A549 (cell line): ENCODE data around the gene TRIM4. TPM values are rescaled to one million over a fixed set of nuclear protein-coding genes. Genes with fewer than 3 reads are reported as not detected.

Experiments
- ATAC-seq, 2 experiments: fragments of 200-7000 bp in 1 of 2; fragments of >200 bp in 1 of 2; cut with Nextera tagmentation in 1 of 2; cut with Tn5 transposase in 1 of 2; 3 replicates each; pipeline versions ENCODE4 v1.8.0 to v1.9.1; 2018 to 2020; ENCODE audit warnings: mild to moderate bottlenecking in 1 of 2, moderate library complexity in 1 of 2
- CTCF ChIA-PET: fragments of 300-600 bp; sonication (Branson Sonifier 250); formaldehyde crosslinking; extraction: SDS; loops from one replicate; lab custom pipeline; 2021; ENCODE audit warnings: antibody characterized with exemption, inconsistent platforms; lab: Yijun Ruan, JAX
- POLR2A ChIA-PET: fragments of 350-600 bp; formaldehyde crosslinking; extraction: SDS; loops from one replicate; lab custom pipeline; 2021; ENCODE audit warnings: antibody characterized with exemption, inconsistent platforms; lab: Yijun Ruan, JAX
- DNase-seq, 2 experiments: peaks; one replicate each; pipeline versions ENCODE4 v3.0.0 to v3.0.0-alpha.2; 2011 to 2016; ENCODE audit warnings: low read depth in 1 of 2, low spot score in 1 of 2
- FAIRE-seq: peaks from 2 replicates; lab custom pipeline; 2011; peaks lifted over from hg19 to GRCh38; lab: Jason Lieb, UNC
- H3K27ac ChIP-seq, 2 experiments: fragments of >200 bp; sonication (Bioruptor Twin); formaldehyde crosslinking; 3 replicates each; pipeline ENCODE4 v1.5.1; 2016 to 2017
- H3K4me1 ChIP-seq: fragments of >200 bp; sonication (Bioruptor Twin); formaldehyde crosslinking; 3 replicates; pipeline ENCODE4 v1.6.1; 2016
- H3K4me2 ChIP-seq: fragments of >200 bp; sonication (Bioruptor Twin); formaldehyde crosslinking; 3 replicates; pipeline ENCODE4 v1.6.1; 2016
- H3K4me3 ChIP-seq: fragments of >200 bp; sonication (Bioruptor Twin); formaldehyde crosslinking; 3 replicates; pipeline ENCODE4 v1.5.1; 2016
- H3K9me3 ChIP-seq: fragments of >200 bp; sonication (Bioruptor Twin); formaldehyde crosslinking; 3 replicates; pipeline ENCODE4 v1.6.1; 2016
- BHLHE40 ChIP-seq: IDR thresholded peaks from 2 replicates; pipeline ENCODE4 v1.6.1; 2012; ENCODE audit warnings: low read depth, low read length, inconsistent platforms
- CBX2 ChIP-seq: fragments of 200-600 bp; sonication (generic); IDR thresholded peaks from 2 replicates; pipeline ENCODE4 v1.6.1; 2016; ENCODE audit warnings: low read depth, mild to moderate bottlenecking, borderline replicate concordance
- CHD2 ChIP-seq: fragments of 150-350 bp; IDR thresholded peaks from 2 replicates; pipeline ENCODE4 v1.6.1; 2014; ENCODE audit warnings: low read length; ENCODE audit not compliant: partially characterized antibody
- CHD4 ChIP-seq: fragments of 200-600 bp; sonication (generic); IDR thresholded peaks from 2 replicates; pipeline ENCODE4 v1.6.1; 2016; ENCODE audit warnings: antibody characterized with exemption, mild to moderate bottlenecking, borderline replicate concordance
- E2F6 ChIP-seq: IDR thresholded peaks from 2 replicates; pipeline ENCODE4 v1.6.1; 2012; ENCODE audit warnings: low read depth, borderline replicate concordance
- EHMT2 ChIP-seq: fragments of 200-600 bp; sonication (generic); IDR thresholded peaks from 2 replicates; pipeline ENCODE4 v1.6.1; 2016; ENCODE audit warnings: antibody characterized with exemption, low read depth, mild to moderate bottlenecking, moderate library complexity
- EP300 ChIP-seq, 2 experiments: fragments of >200 bp; sonication (Bioruptor Twin); formaldehyde crosslinking; IDR thresholded peaks; 2 replicates in 1 of 2; 3 replicates in 1 of 2; pipeline ENCODE4 v1.6.1; 2016 to 2017
- ESRRA ChIP-seq: fragments of 150-350 bp; IDR thresholded peaks from 2 replicates; pipeline ENCODE4 v1.6.1; 2014; ENCODE audit warnings: mild to moderate bottlenecking, low read length, borderline replicate concordance
- FOSL2 ChIP-seq, 2 experiments: fragments of 450-650 bp in 1 of 2; fragments of >200 bp in 1 of 2; sonication (Bioruptor Twin) in 1 of 2; formaldehyde crosslinking; IDR thresholded peaks; 2 replicates each; pipeline versions ENCODE4 v1.5.0 to v1.6.1; 2016 to 2020; ENCODE audit warnings: mild to moderate bottlenecking in 1 of 2, moderate library complexity in 1 of 2
- FOXS1 ChIP-seq: fragments of 250-450 bp; sonication (Bioruptor Pico); IDR thresholded peaks from 2 replicates; pipeline ENCODE4 v1.5.0; 2020; ENCODE audit warnings: mild to moderate bottlenecking, moderate library complexity
- GATA3 ChIP-seq: IDR thresholded peaks from 2 replicates; pipeline ENCODE4 v1.6.1; 2012; ENCODE audit warnings: borderline replicate concordance
- HDAC2 ChIP-seq: fragments of 200-600 bp; sonication (generic); IDR thresholded peaks from 2 replicates; pipeline ENCODE4 v1.6.1; 2016
- HES2 ChIP-seq: fragments of >200 bp; sonication (Bioruptor Twin); formaldehyde crosslinking; IDR thresholded peaks from 2 replicates; pipeline ENCODE4 v1.6.1; 2016
- HEYL ChIP-seq: fragments of 250-450 bp; sonication (Bioruptor Pico); IDR thresholded peaks from 2 replicates; pipeline ENCODE4 v1.8.0; 2021; ENCODE audit warnings: mild to moderate bottlenecking, moderate library complexity
- HMGXB4 ChIP-seq: fragments of 250-450 bp; sonication (Bioruptor Pico); IDR thresholded peaks from 2 replicates; pipeline ENCODE4 v1.5.0; 2021; ENCODE audit warnings: mild to moderate bottlenecking, moderate library complexity, borderline replicate concordance
- HOXB13 ChIP-seq: fragments of 250-450 bp; sonication (Bioruptor Pico); IDR thresholded peaks from 2 replicates; pipeline ENCODE4 v1.5.0; 2020; ENCODE audit warnings: low read depth, mild to moderate bottlenecking, moderate library complexity
- HOXB5 ChIP-seq: fragments of 250-450 bp; sonication (Bioruptor Pico); IDR thresholded peaks from 2 replicates; pipeline ENCODE4 v1.5.0; 2020; ENCODE audit warnings: mild to moderate bottlenecking, moderate library complexity
- JUN ChIP-seq, 2 experiments: fragments of >200 bp; sonication (Bioruptor Twin); formaldehyde crosslinking; IDR thresholded peaks; 2 replicates in 1 of 2; 3 replicates in 1 of 2; pipeline ENCODE4 v1.6.1; 2016 to 2017
- JUNB ChIP-seq: fragments of >200 bp; sonication (Bioruptor Twin); formaldehyde crosslinking; IDR thresholded peaks from 2 replicates; pipeline ENCODE4 v1.6.1; 2016
- MAFK ChIP-seq: fragments of 450-650 bp; IDR thresholded peaks from 2 replicates; pipeline ENCODE4 v1.6.1; 2014; ENCODE audit not compliant: partially characterized antibody
- NFE2L2 ChIP-seq: fragments of 150-350 bp; conservative IDR thresholded peaks from 2 replicates; pipeline ENCODE4 v1.6.1; 2014; ENCODE audit warnings: low read length
- NPAS2 ChIP-seq: fragments of 250-450 bp; sonication (Bioruptor Pico); IDR thresholded peaks from 2 replicates; pipeline ENCODE4 v1.8.0; 2022; ENCODE audit warnings: mild to moderate bottlenecking, moderate library complexity, borderline replicate concordance
- PBX3 ChIP-seq: IDR thresholded peaks from 2 replicates; pipeline ENCODE4 v1.6.1; 2012
- POLR2A ChIP-seq: IDR thresholded peaks from 2 replicates; pipeline ENCODE4 v1.6.1; 2012; ENCODE audit warnings: mild to moderate bottlenecking, low read length
- RAD21 ChIP-seq, 2 experiments: fragments of >200 bp in 1 of 2; sonication (Bioruptor Twin) in 1 of 2; formaldehyde crosslinking in 1 of 2; IDR thresholded peaks in 1 of 2; conservative IDR thresholded peaks in 1 of 2; 2 replicates in 1 of 2; 3 replicates in 1 of 2; pipeline ENCODE4 v1.6.1; 2012 to 2018; ENCODE audit warnings: inconsistent platforms in 1 of 2
- RARB ChIP-seq: fragments of 250-450 bp; sonication (Bioruptor Pico); IDR thresholded peaks from 2 replicates; pipeline ENCODE4 v1.8.0; 2021; ENCODE audit warnings: mild to moderate bottlenecking, moderate library complexity
- RCOR1 ChIP-seq: fragments of 150-350 bp; IDR thresholded peaks from 2 replicates; pipeline ENCODE4 v1.6.1; 2014; ENCODE audit warnings: antibody characterized with exemption, low read length, low read depth
- RFX5 ChIP-seq: fragments of 450-650 bp; IDR thresholded peaks from 2 replicates; pipeline ENCODE4 v1.7.1; 2014; ENCODE audit warnings: antibody characterized with exemption, mild to moderate bottlenecking, moderate library complexity
- RNF2 ChIP-seq: fragments of 200-600 bp; sonication (generic); IDR thresholded peaks from 2 replicates; pipeline ENCODE4 v1.6.1; 2016; ENCODE audit warnings: low read depth, mild to moderate bottlenecking, antibody characterized with exemption, moderate library complexity, borderline replicate concordance
- TFCP2L1 ChIP-seq: fragments of 250-450 bp; sonication (Bioruptor Pico); IDR thresholded peaks from 2 replicates; pipeline ENCODE4 v1.5.0; 2021; ENCODE audit warnings: mild to moderate bottlenecking
- ZNF302 ChIP-seq: fragments of 250-450 bp; sonication (Bioruptor Pico); IDR thresholded peaks from 2 replicates; pipeline ENCODE4 v1.9.0; 2021; ENCODE audit warnings: inconsistent platforms, mild to moderate bottlenecking, moderate library complexity
- WGBS: methylation state at CpG from one replicate; pipeline ENCODE4 v1.1.6; 2017; ENCODE audit errors: missing lambda C conversion rate; 5-methylcytosine and 5-hydroxymethylcytosine counted together
- polyA plus RNA-seq, 4 experiments: library from polyadenylated mRNA; depleted of rRNA in 3 of 4; stranded (reverse); fragments of >200 nt; fragmentation: RNase III in 1 of 4; extraction: RNeasy Plus Mini Kit Qiagen cat#74134 plus additional on column Dnase treatment in 1 of 4; gene quantifications; 2 replicates in 3 of 4; 3 replicates in 1 of 4; pipeline ENCODE4 v1.2.3, GENCODE V29; 2011 to 2017

The TRIM4 gene
- polyA plus RNA-seq, 2 of the 4 experiments (the other 2 are of a cell fraction) = 25.6 to 33.8 TPM

- WGBS = 57% methylated on average over 9 of the region's 9 CpGs
- no peak overlapping the region for H3K4me3 ChIP-seq
- no peak for TF ChIP-seq HMGXB4 (CRISPR knock-in tag)
- no peak for TF ChIP-seq NFE2L2
- TF ChIP-seq E2F6 = no peak
- TF ChIP-seq RARB (CRISPR knock-in tag) = no peak
- no peak for TF ChIP-seq HES2
- TF ChIP-seq CBX2 = no peak
- TF ChIP-seq HOXB13 (CRISPR knock-in tag) = no peak
- no peak for TF ChIP-seq ESRRA
- no peak for TF ChIP-seq HEYL
- no peak for TF ChIP-seq RAD21 (conservative IDR thresholded peaks at IDR 0.05 in 1 of 2, IDR thresholded peaks at IDR 0.05 in 1 of 2)
- TF ChIP-seq CHD4 = no peak
- TF ChIP-seq NPAS2 (CRISPR knock-in tag) = no peak
- TF ChIP-seq JUNB = no peak
- TF ChIP-seq RCOR1 = no peak
- TF ChIP-seq GATA3 = no peak
- TF ChIP-seq CHD2 = no peak
- no peak for TF ChIP-seq EHMT2
- no peak for TF ChIP-seq HOXB5
- TF ChIP-seq JUN (IDR thresholded peaks at IDR 0.05) = no peak
Observed at GRCh38 chr7:99958564-99959227, 39.4 kb upstream of the TRIM4 start.

GRCh38 chr7:99955247-99955646 lies 35.9 kb upstream of the TRIM4 start:
- no peak for FAIRE-seq

More at GRCh38 chr7:99958564-99959227, 39.4 kb upstream of the TRIM4 start:
- Histone ChIP-seq H3K27ac (no peak overlapping the region), H3K4me2 (peak overlapping the region; percentile 36; the same call in 2 of the 3 replicates), H3K4me1 (no peaks in the 10 kb centered on the region), H3K9me3 (no peaks in the 10 kb centered on the region)
- ATAC-seq (peak in 1 of 2 experiments; percentile 19; a peak in 1 of 6 replicates), FAIRE-seq (no peak), DNase-seq (no peak)
- ChIA-PET CTCF (no interaction called here), POLR2A (no interaction called here)

More at GRCh38 chr7:99955247-99955646, 35.9 kb upstream of the TRIM4 start:
- Histone ChIP-seq H3K4me2 (peak overlapping the region; percentile 38; the same call in 1 of the 3 replicates), H3K4me1 (no peaks in the 10 kb centered on the region), H3K27ac (no peak overlapping the region), H3K9me3 (peaks cover 14% of the 10 kb centered on the region; the same call in 2 of the 3 replicates), H3K4me3 (no peak overlapping the region)
- POLR2A ChIA-PET = interaction anchor here (0.7 kb wide), 1 partner anchor 26 kb away, joined by 3 read pairs; no protein-coding TSS in a partner anchor
- ATAC-seq (peak; percentile 14 to 27; a peak in 2 of 6 replicates), DNase-seq (no peak)
- TF ChIP-seq EP300 (IDR thresholded peaks at IDR 0.05) (no peak), HDAC2 (no peak), JUNB (no peak), FOXS1 (no peak), GATA3 (no peak), RCOR1 (no peak), POLR2A (no peak), CBX2 (no peak), PBX3 (no peak), RFX5 (no peak), CHD4 (no peak), FOSL2 (IDR thresholded peaks at IDR 0.05) (no peak), FOSL2 (CRISPR knock-in tag; IDR thresholded peaks at IDR 0.05) (no peak), ZNF302 (CRISPR knock-in tag) (no peak), BHLHE40 (no peak), CHD2 (no peak), TFCP2L1 (no peak), RNF2 (no peak), MAFK (no peak)
- CTCF ChIA-PET = interaction anchor here (0.5 to 2.0 kb wide), 4 partner anchors 19 to 339 kb away, joined by 3 to 12 read pairs (median 3); partner anchors contain the start of genes GJC3 and ZSCAN25
- 56% methylated on average over 6 of the region's 6 CpGs for WGBS
